Type B pancreatic cell (in vitro differentiated cells): Measurements from ENCODE around the gene ADAM17. TPM values are rescaled to one million over a fixed set of nuclear protein-coding genes. Genes with fewer than 3 reads are reported as not detected.
A peak's percentile ranks its signal among the peaks of the same experiment; 100 is the strongest.
"Not testable (repeated sequence)": the region's sequence is repeated elsewhere in the genome, so short reads cannot be mapped to it uniquely, and the experiment has no call there.

ENCODE experiments used
- DNase-seq: peaks from one replicate; pipeline ENCODE4 v3.0.0; 2021; ENCODE audit warnings: mixed read lengths; ENCODE audit not compliant: unreplicated experiment; ENCODE audit errors: extremely low spot score
- H3K27ac Mint-ChIP-seq: 2 replicates; pipeline ENCODE4 v1.8.0; 2021; ENCODE audit warnings: mild to moderate bottlenecking, mixed read lengths
- H3K27me3 Mint-ChIP-seq: 2 replicates; pipeline ENCODE4 v1.8.0; 2021; ENCODE audit warnings: mixed read lengths
- H3K36me3 Mint-ChIP-seq: 2 replicates; pipeline ENCODE4 v1.8.0; 2021; ENCODE audit warnings: mixed read lengths
- H3K4me1 Mint-ChIP-seq: one replicate; pipeline ENCODE4 v1.8.0; 2021; ENCODE audit warnings: mixed read lengths; ENCODE audit not compliant: unreplicated experiment
- H3K4me3 Mint-ChIP-seq: 2 replicates; pipeline ENCODE4 v1.8.0; 2021; ENCODE audit warnings: mild to moderate bottlenecking, mixed read lengths
- H3K9me3 Mint-ChIP-seq: 2 replicates; pipeline ENCODE4 v1.8.0; 2021; ENCODE audit warnings: mixed read lengths
- total RNA-seq: library from RNA; stranded (reverse); gene quantifications from 2 replicates; pipeline ENCODE4 v1.2.1, GENCODE V29; 2021; ENCODE audit warnings: low replicate concordance
- TF ChIP-seq, protein P1 (sequence below): fragments of 200-600 bp; sonication (generic); conservative IDR thresholded peaks from 2 replicates; pipeline ENCODE4 v1.5.0; 2021; ENCODE audit warnings: antibody characterized with exemption, mild to moderate bottlenecking

Gene ADAM17
- total RNA-seq, 1 donor from 2014 or later, result 37.6 TPM

DNA sequence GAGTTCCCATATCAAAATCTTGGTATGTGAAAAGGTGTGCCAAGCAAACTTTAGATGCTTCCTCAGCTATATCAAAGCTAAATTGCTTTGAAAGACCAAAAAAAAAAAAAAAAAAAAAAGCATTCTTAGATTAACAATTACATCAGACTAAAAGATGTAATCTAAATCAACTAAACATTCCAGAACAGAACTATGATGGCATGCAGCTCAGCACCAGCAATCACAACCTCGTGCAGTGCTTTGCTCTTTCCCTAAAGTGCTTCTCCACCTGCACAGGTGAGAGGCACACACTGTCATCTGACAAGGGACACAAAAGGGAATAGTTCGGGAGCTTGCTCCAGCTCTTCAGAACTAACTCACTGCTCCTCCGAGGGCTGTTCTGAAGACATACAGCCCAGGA lies 37.5 kb downstream of the ADAM17 start:
- DNase-seq, result no peak
- TF ChIP-seq, protein P1, sequence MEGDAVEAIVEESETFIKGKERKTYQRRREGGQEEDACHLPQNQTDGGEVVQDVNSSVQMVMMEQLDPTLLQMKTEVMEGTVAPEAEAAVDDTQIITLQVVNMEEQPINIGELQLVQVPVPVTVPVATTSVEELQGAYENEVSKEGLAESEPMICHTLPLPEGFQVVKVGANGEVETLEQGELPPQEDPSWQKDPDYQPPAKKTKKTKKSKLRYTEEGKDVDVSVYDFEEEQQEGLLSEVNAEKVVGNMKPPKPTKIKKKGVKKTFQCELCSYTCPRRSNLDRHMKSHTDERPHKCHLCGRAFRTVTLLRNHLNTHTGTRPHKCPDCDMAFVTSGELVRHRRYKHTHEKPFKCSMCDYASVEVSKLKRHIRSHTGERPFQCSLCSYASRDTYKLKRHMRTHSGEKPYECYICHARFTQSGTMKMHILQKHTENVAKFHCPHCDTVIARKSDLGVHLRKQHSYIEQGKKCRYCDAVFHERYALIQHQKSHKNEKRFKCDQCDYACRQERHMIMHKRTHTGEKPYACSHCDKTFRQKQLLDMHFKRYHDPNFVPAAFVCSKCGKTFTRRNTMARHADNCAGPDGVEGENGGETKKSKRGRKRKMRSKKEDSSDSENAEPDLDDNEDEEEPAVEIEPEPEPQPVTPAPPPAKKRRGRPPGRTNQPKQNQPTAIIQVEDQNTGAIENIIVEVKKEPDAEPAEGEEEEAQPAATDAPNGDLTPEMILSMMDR, result no peak
- H3K36me3 Mint-ChIP-seq, result peaks cover 38% of the 10 kb centered on the region

GRCh38 chr2:9517118-9517782 lies 38.4 kb downstream of the ADAM17 start:
- Mint-ChIP-seq H3K27ac (no peak overlapping the region), H3K4me3 (no peak overlapping the region), H3K27me3 (no peaks in the 10 kb centered on the region), H3K36me3 (peaks cover 39% of the 10 kb centered on the region), H3K9me3 (no peaks in the 10 kb centered on the region), H3K4me1 (no peaks in the 10 kb centered on the region)
- TF ChIP-seq, protein P1, result no peak
- DNase-seq, result no peak

More for the DNA sequence above, 37.5 kb downstream of the ADAM17 start:
- Mint-ChIP-seq H3K27me3 (no peaks in the 10 kb centered on the region), H3K27ac (no peak overlapping the region), H3K4me1 (no peaks in the 10 kb centered on the region), H3K4me3 (no peak overlapping the region), H3K9me3 (no peaks in the 10 kb centered on the region)

GRCh38 chr2:9513946-9514345 lies 41.7 kb downstream of the ADAM17 start:
- not testable (repeated sequence) for H3K9me3 Mint-ChIP-seq, DNase-seq, H3K27ac Mint-ChIP-seq, H3K4me3 Mint-ChIP-seq, H3K4me1 Mint-ChIP-seq, H3K27me3 Mint-ChIP-seq
- H3K36me3 Mint-ChIP-seq, result peaks cover 20% of the 10 kb centered on the region

DNA sequence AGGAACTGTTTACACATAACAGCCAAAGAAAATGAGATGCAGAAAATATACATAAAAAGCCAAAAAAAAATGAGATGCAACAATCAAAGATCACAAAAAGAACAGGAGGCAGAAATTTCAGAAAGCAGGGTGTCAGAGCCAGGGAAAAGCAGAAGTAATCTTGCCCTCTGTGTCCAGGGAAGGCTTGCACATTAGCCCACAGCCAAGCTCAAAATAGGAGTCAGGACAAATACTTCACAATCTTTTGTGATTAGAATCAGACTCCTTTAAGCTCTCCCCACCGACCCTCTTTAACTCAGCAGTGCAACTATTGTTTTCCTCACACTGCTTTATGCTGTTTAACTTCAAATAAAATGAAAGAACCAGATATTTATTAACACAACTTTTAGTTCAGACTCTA lies 46.7 kb downstream of the ADAM17 start:
- Mint-ChIP-seq H3K4me1 (no peaks in the 10 kb centered on the region), H3K36me3 (peaks cover 20% of the 10 kb centered on the region), H3K9me3 (no peaks in the 10 kb centered on the region), H3K27ac (no peak overlapping the region), H3K27me3 (no peaks in the 10 kb centered on the region), H3K4me3 (no peak overlapping the region)
- DNase-seq, result no peak
- TF ChIP-seq, protein P1, result no peak

DNA sequence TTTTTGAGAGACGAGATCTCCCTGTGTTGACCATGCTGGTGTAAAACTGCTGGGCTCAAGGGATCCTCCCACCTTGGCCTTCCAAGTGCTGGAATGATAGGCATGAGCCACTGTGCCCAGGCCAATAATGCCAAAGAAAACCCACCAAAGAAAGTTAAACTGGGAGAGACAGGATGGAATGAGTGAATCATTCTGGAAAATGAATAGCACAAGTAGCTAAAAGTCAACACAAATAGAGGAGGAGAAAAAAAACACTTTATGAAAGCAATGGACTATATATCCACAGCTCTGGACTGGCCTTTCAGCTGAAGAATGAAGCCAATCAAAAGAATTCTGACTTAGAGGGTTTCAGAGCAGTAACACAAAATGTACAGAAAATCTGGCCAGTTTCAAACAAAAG lies 57.4 kb downstream of the ADAM17 start:
- Mint-ChIP-seq H3K4me3 (no peak overlapping the region), H3K4me1 (peaks cover 5% of the 10 kb centered on the region), H3K27ac (no peak overlapping the region), H3K27me3 (no peaks in the 10 kb centered on the region), H3K36me3 (peaks cover 33% of the 10 kb centered on the region), H3K9me3 (no peaks in the 10 kb centered on the region)
- TF ChIP-seq, protein P1, result no peak
- no peak for DNase-seq

DNA sequence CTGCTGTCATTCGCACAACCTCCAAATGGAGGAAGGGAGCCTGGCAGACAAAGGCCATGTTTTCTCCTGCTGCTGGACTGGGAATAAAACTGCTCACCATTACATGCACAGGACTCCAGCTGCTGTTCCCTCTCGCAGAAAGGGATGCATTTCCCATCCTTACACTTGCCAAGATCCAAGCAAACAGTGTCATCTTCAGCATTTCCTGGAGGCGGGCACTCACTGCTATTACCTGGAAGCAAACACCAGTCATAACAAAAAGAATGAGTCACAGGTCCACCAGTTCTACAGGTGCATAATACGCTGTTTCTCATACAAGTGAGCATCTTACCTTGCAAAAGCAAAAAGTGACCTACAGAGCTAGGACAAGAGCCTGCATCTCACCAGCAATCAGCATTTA lies 58.6 kb downstream of the ADAM17 start:
- Mint-ChIP-seq H3K9me3 (no peaks in the 10 kb centered on the region), H3K27me3 (no peaks in the 10 kb centered on the region), H3K36me3 (peaks cover 33% of the 10 kb centered on the region), H3K4me1 (peaks cover 1% of the 10 kb centered on the region), H3K4me3 (no peak overlapping the region), H3K27ac (peak overlapping the region; percentile 68)
- TF ChIP-seq, protein P1, result no peak
- no peak for DNase-seq
